ENCODE data around the gene ETV6. TPM values are rescaled to one million over a fixed set of nuclear protein-coding genes. Genes with fewer than 3 reads are reported as not detected.

The ETV6 gene
- total RNA-seq, 1 donor from 2014 or later = 33.4 TPM

DNA sequence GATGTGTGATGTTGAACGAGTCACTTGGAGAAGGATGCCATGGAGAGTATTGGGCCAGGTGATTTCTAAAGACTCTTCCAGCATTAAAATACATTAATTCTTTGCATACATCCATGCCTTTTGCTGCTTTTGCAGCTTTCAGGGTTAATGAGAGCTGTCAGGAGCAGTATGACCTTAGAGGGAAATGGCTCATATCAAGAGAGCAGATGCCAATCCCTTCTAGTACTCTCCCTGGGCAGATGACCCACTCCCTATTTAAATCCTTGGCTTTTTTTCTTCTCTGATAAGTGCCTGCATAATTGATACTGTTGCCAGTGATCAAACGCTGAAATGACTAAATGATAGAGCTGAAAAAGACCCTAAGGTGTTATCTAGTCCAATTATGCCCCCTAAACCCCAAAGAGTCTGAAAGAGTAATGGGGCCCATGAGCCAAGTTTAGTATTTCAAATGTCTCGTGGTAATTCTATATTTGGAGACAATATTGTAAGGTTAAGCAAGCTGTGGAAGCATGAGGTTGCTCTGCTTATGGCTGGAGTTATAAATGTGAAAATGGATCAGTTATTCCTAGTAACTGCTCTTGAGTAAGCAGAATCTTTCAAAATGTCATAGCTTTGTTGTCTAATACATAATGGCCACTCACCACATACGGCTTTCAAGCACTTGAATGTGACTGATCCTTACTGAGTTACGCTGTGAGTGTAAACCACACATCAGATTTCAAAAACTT lies 137.3 kb downstream of the ETV6 start:
- Mint-ChIP-seq H3K4me3 (ENCODE audit: unreplicated experiment) (no peak overlapping the region), H3K4me1 (ENCODE audit: low read depth) (peaks cover 48% of the 10 kb centered on the region), H3K9me3 (ENCODE audit: low read depth) (no peaks in the 10 kb centered on the region), H3K27ac (ENCODE audit: unreplicated experiment) (no peak overlapping the region), H3K36me3 (ENCODE audit: low read depth) (peaks cover 3% of the 10 kb centered on the region), H3K27me3 (ENCODE audit: low read depth) (no peaks in the 10 kb centered on the region)
- no peak for DNase-seq (ENCODE audit: low spot score)
- TF ChIP-seq, protein P1, sequence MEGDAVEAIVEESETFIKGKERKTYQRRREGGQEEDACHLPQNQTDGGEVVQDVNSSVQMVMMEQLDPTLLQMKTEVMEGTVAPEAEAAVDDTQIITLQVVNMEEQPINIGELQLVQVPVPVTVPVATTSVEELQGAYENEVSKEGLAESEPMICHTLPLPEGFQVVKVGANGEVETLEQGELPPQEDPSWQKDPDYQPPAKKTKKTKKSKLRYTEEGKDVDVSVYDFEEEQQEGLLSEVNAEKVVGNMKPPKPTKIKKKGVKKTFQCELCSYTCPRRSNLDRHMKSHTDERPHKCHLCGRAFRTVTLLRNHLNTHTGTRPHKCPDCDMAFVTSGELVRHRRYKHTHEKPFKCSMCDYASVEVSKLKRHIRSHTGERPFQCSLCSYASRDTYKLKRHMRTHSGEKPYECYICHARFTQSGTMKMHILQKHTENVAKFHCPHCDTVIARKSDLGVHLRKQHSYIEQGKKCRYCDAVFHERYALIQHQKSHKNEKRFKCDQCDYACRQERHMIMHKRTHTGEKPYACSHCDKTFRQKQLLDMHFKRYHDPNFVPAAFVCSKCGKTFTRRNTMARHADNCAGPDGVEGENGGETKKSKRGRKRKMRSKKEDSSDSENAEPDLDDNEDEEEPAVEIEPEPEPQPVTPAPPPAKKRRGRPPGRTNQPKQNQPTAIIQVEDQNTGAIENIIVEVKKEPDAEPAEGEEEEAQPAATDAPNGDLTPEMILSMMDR (IDR thresholded peaks at IDR 0.05) = no peak

DNA sequence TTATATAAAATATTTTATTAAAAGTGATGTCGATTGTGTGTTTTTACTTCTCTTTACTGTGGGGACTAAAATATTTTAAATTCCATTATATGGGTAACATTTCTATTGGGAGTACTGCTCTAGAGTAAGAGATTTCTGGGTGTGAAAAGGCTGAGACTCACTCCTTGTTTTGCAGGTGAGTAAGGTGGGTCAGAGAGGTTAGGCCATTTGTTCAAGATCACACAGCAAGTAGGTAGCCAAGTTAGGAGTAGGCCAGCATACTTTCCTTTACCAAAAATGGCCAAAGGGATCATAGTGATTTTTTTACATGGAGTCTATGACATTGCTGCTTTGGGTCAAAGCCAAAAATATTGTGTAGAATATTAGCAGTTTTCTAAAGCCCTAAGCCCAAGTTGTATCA lies 138.0 kb downstream of the ETV6 start:
- TF ChIP-seq, protein P1 (IDR thresholded peaks at IDR 0.05) = no peak
- Mint-ChIP-seq H3K4me3 (ENCODE audit: unreplicated experiment) (no peak overlapping the region), H3K36me3 (ENCODE audit: low read depth) (peaks cover 4% of the 10 kb centered on the region), H3K4me1 (ENCODE audit: low read depth) (peaks cover 44% of the 10 kb centered on the region), H3K27ac (ENCODE audit: unreplicated experiment) (no peak overlapping the region), H3K27me3 (ENCODE audit: low read depth) (no peaks in the 10 kb centered on the region), H3K9me3 (ENCODE audit: low read depth) (no peaks in the 10 kb centered on the region)
- DNase-seq (ENCODE audit: low spot score) = no peak

DNA sequence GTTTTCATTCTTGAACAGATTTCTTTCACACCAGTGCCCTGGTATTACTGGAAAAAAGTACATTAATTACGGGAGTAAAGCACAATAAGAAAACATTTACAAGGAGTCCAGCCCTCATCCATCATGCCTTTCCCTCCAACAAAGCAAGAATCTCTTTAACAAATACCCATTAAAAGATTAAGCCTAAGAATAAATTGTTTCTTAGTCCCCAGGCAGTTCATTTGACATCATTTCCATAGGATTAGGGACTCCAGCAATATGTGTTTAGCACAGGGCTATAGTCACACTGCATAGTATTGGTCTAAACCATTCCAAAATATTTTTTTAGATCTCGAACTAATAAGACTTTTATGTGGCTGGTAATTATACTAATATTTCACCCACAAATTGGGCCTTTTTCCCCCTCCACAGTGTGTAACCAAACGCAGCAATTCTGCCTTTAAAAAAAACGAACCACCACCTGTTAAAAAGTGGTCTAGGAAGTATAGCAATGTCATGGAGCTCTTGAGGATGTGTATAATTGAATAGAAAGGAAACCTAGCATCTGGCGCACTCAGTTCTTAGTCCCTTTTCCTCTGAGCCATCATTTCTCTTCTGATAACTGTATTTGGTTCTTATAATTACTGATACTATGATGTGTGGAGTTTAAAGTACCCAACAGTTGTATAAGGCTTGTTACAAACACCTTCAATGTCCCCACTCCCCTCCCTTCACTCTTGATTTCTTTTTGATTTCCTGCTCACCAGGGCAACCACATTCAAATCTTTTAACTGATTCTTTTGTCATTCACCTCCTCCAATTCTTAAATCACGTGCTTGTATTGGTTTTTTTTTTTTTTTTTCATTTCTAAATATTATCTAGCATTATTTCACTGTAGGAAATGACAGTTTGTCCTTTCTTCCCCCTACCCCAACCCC lies 138.7 kb downstream of the ETV6 start:
- H3K27me3 Mint-ChIP-seq (ENCODE audit: low read depth) = no peaks in the 10 kb centered on the region
- TF ChIP-seq, protein P1 (IDR thresholded peaks at IDR 0.05) = no peak
- H3K4me3 Mint-ChIP-seq (ENCODE audit: unreplicated experiment) = no peak overlapping the region
- no peak overlapping the region for H3K27ac Mint-ChIP-seq (ENCODE audit: unreplicated experiment)
- no peaks in the 10 kb centered on the region for H3K9me3 Mint-ChIP-seq (ENCODE audit: low read depth)
- H3K36me3 Mint-ChIP-seq (ENCODE audit: low read depth) = peaks cover 4% of the 10 kb centered on the region
- H3K4me1 Mint-ChIP-seq (ENCODE audit: low read depth) = peaks cover 45% of the 10 kb centered on the region
- no peak for DNase-seq (ENCODE audit: low spot score)

DNA sequence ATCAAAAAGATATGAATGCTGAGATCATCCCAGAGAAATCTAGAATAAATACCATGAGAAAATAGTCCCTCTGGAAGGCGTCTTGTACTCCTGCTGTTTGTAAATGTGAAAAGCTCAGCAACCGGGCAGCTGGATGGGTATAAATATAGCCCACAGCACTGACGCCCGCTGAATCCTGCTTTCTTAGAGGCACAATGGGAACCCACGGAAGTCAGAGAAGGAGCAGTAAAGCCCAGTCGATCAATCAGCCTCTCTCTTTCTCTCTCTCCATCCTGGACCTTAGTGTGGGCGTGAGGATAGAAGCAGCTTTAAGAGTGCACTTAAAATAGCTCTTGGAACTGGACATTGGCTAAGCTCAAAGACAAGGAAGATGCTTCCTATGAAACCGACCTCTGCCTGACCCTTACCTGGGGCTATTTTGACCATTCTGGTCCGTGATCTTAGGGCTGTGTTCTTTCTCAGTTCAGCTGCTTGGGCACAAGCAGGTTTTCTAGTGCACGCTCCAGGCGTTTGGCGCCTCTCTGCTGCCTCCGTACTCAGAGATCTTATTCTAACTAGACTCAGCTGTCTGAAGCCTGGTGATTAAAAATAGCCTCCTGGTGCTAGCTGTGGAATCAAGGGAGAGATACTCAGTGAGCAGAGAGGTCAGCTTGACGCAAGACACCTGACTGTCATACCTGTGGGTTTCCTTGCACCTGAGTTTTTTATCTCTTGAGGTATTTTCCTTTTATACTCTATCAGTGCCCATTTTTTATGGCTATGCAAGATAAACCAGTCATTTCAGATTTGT lies 144.6 kb downstream of the ETV6 start:
- peaks cover 71% of the 10 kb centered on the region for H3K4me1 Mint-ChIP-seq (ENCODE audit: low read depth)
- peaks cover 4% of the 10 kb centered on the region for H3K36me3 Mint-ChIP-seq (ENCODE audit: low read depth)
- no peak for DNase-seq (ENCODE audit: low spot score)
- H3K27me3 Mint-ChIP-seq (ENCODE audit: low read depth) = no peaks in the 10 kb centered on the region
- TF ChIP-seq, protein P1 (IDR thresholded peaks at IDR 0.05) = no peak
- H3K9me3 Mint-ChIP-seq (ENCODE audit: low read depth) = no peaks in the 10 kb centered on the region
- H3K4me3 Mint-ChIP-seq (ENCODE audit: unreplicated experiment) = peak overlapping the region; percentile 50
- peak overlapping the region; percentile 92 for H3K27ac Mint-ChIP-seq (ENCODE audit: unreplicated experiment)

DNA sequence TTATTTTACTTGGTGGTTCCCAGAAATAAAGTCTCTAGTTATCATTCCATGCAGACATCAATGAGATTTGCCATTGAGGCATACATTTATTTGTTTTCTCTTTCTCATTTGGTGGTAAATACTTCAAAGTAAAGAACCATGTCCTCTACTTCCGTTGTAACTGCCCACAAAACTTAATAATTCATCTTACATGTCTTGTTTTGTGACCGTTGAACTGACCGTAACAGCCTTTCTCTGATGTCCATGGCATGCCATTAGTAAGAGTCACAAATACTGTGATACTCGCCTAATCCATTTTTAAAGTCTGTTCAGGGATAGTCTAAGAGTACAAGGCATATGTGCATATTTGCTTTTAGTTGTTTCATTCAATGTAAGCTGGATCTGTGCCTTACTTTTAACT lies 145.3 kb downstream of the ETV6 start:
- no peak overlapping the region for H3K4me3 Mint-ChIP-seq (ENCODE audit: unreplicated experiment)
- peak overlapping the region; percentile 92 for H3K27ac Mint-ChIP-seq (ENCODE audit: unreplicated experiment)
- H3K36me3 Mint-ChIP-seq (ENCODE audit: low read depth) = peaks cover 4% of the 10 kb centered on the region
- H3K9me3 Mint-ChIP-seq (ENCODE audit: low read depth) = no peaks in the 10 kb centered on the region
- DNase-seq (ENCODE audit: low spot score) = no peak
- TF ChIP-seq, protein P1 (IDR thresholded peaks at IDR 0.05) = no peak
- peaks cover 74% of the 10 kb centered on the region for H3K4me1 Mint-ChIP-seq (ENCODE audit: low read depth)
- H3K27me3 Mint-ChIP-seq (ENCODE audit: low read depth) = no peaks in the 10 kb centered on the region
